ENCODE data around the gene SLX4IP. TPM values are rescaled to one million over a fixed set of nuclear protein-coding genes. Genes with fewer than 3 reads are reported as not detected.

Gene SLX4IP
- total and polyA plus RNA-seq, 2 of the 13 experiments (the other 11 are each of a cell fraction or from before 2014, with no cell fraction given) = 3.6 to 7.3 TPM

- peak; percentile 89 for TF ChIP-seq ZBTB38 (CRISPR knock-in tag; IDR thresholded peaks at IDR 0.05)
- TF ChIP-seq ZHX2 (IDR thresholded peaks at IDR 0.05; ENCODE audit: low read depth) = 0 out of 2 replicates have a peak, but pooled peaks have one; percentile 44
- TF ChIP-seq ZHX2 (CRISPR knock-in tag; IDR thresholded peaks at IDR 0.05; ENCODE audit: borderline replicate concordance) = no peak
- no peak for TF ChIP-seq ASH2L (IDR thresholded peaks at IDR 0.05; ENCODE audit: insufficient read length, low read depth, low read length)
These were observed 2.0 kb upstream of the SLX4IP start (continued) for GRCh38 chr20:10433014-10433622.
